Prostate gland (tissue), 2 donors: ENCODE measurements around the gene ABCG8. TPM values are rescaled to one million over a fixed set of nuclear protein-coding genes. Genes with fewer than 3 reads are reported as not detected.

Experiments
- DNase-seq: peaks from one replicate; pipeline ENCODE4 v3.0.0-alpha.2; 2019; ENCODE audit warnings: low spot score
- H3K27ac ChIP-seq, 2 donors: fragments of 200-600 bp; sonication (generic); 2 replicates each; pipeline ENCODE4 v1.5.1; 2017 to 2019
- H3K27me3 ChIP-seq: fragments of 200-600 bp; sonication (generic); replicated peaks from 2 replicates; pipeline ENCODE4 v1.5.1; 2019; ENCODE audit not compliant: insufficient read depth
- H3K36me3 ChIP-seq, 2 donors: fragments of 200-600 bp; sonication (generic); 1 replicate in 1 of 2; 2 replicates in 1 of 2; pipeline versions ENCODE4 v1.5.1 to v1.8.1; 2017 to 2019
- H3K4me1 ChIP-seq: fragments of 200-600 bp; sonication (generic); replicated peaks from 2 replicates; pipeline ENCODE4 v1.5.1; 2019
- H3K4me3 ChIP-seq, 2 donors: fragments of 200-600 bp; sonication (generic); 2 replicates each; pipeline ENCODE4 v1.5.1; 2017 to 2019
- H3K9me3 ChIP-seq: fragments of 200-600 bp; sonication (generic); 2 replicates; pipeline ENCODE4 v1.5.1; 2017
- CTCF ChIP-seq, 4 experiments: fragments of 200-600 bp in 2 of 4; fragments of 450-650 bp in 2 of 4; sonication (generic) in 2 of 4; IDR thresholded peaks; 1 replicate in 3 of 4; 2 replicates in 1 of 4; pipeline ENCODE4 v1.5.1; 2016 to 2019; ENCODE audit warnings: antibody characterized with exemption in 4 of 4, mild to moderate bottlenecking in 2 of 4, moderate library complexity in 2 of 4
- POLR2A ChIP-seq: fragments of 450-650 bp; IDR thresholded peaks from one replicate; pipeline ENCODE4 v1.6.1; 2016; ENCODE audit warnings: antibody characterized with exemption, mild to moderate bottlenecking
- POLR2AphosphoS5 ChIP-seq: sonication (generic); formaldehyde crosslinking; IDR thresholded peaks from one replicate; pipeline ENCODE4 v1.6.1; 2017; ENCODE audit warnings: antibody characterized with exemption
- WGBS: methylation state at CpG from one replicate; pipeline ENCODE4 v1.1.5; 2018; 5-methylcytosine and 5-hydroxymethylcytosine counted together
- intact Hi-C: fragments of 100-400 bp; cut with DNase I; formaldehyde crosslinking; loops from one replicate; pipeline ENCODE4 v1.14.2; 2022
- total RNA-seq, 2 donors: library from RNA; depleted of rRNA; stranded (reverse); fragments of >200 nt; gene quantifications; one replicate each; pipeline ENCODE4 v1.1.0, GENCODE V29; 2016

The ABCG8 gene
- total RNA-seq, 2 donors from 2014 or later: 0.57 TPM; not detected in 1

DNA sequence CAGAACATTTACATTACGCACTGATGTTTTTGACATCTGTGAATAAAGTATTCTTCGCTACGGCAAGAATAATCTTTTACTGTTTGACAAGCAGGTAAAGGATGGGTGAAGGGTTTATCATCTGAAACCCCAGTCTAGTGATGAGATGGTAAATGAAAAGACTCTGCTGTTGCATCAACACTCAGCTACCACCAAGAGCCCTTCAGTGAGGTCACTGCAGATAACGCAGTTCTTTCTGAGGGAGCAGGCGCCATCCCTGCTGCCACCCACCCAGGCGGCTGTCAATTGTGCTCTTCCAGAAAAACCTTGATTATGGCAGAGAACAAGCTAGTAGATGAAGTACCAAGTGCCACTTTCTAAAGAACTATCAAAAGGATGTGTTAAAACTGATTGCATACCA, 58.7 kb downstream of the ABCG8 start:
- WGBS: 94% methylated on average over 6 of the region's 6 CpGs
- Histone ChIP-seq H3K9me3 (no peaks in the 10 kb centered on the region), H3K36me3 (peaks cover 0 to 4% of the 10 kb centered on the region in 2 donors), H3K4me1 (peaks cover 3% of the 10 kb centered on the region), H3K27me3 (no peaks in the 10 kb centered on the region), H3K27ac (no peak overlapping the region), H3K4me3 (no peak overlapping the region)
- no peak for DNase-seq
- TF ChIP-seq CTCF (IDR thresholded peaks at IDR 0.05): no peak
- no peak for TF ChIP-seq POLR2A
- TF ChIP-seq POLR2AphosphoS5: no peak
- intact Hi-C loops: no loop called here

GRCh38 chr2:43898134-43898837, 59.5 kb downstream of the ABCG8 start:
- DNase-seq: peak; percentile 62
- TF ChIP-seq POLR2AphosphoS5 (no peak), CTCF (IDR thresholded peaks at IDR 0.05) (peak in 3 of 4 experiments; percentile 27 to 40 (median 36))
- WGBS: 38% methylated on average over 11 of the region's 11 CpGs
- intact Hi-C loops: no loop called here
- Histone ChIP-seq H3K9me3 (no peaks in the 10 kb centered on the region), H3K36me3 (peaks cover 0 to 4% of the 10 kb centered on the region in 2 donors), H3K4me1 (peaks cover 3% of the 10 kb centered on the region), H3K27me3 (no peaks in the 10 kb centered on the region), H3K4me3 (no peak overlapping the region), H3K27ac (peak overlapping the region in 1 of 2 donors; percentile 53)

- no peak for DNase-seq
- no peaks in the 10 kb centered on the region for H3K9me3 ChIP-seq
- no peak for TF ChIP-seq POLR2A
- no peak for TF ChIP-seq CTCF (IDR thresholded peaks at IDR 0.05)
- TF ChIP-seq POLR2AphosphoS5: no peak
- H3K36me3 ChIP-seq: peaks cover 0 to 4% of the 10 kb centered on the region in 2 donors
- H3K27me3 ChIP-seq: no peaks in the 10 kb centered on the region
- 76% methylated on average over 11 of the region's 11 CpGs for WGBS
- no peak overlapping the region for H3K4me3 ChIP-seq
- no peak overlapping the region for H3K27ac ChIP-seq
- intact Hi-C loops: no loop called here
- H3K4me1 ChIP-seq: peaks cover 3% of the 10 kb centered on the region
These were observed 60.1 kb downstream of the ABCG8 start for GRCh38 chr2:43898838-43899346.

GRCh38 chr2:43899589-43899988, 60.8 kb downstream of the ABCG8 start:
- H3K4me1 ChIP-seq: peaks cover 3% of the 10 kb centered on the region
- no peaks in the 10 kb centered on the region for H3K27me3 ChIP-seq
- H3K4me3 ChIP-seq: no peak overlapping the region
- 69% methylated on average over 2 of the region's 2 CpGs for WGBS
- no peak for TF ChIP-seq POLR2A
- TF ChIP-seq POLR2AphosphoS5: no peak
- TF ChIP-seq CTCF (IDR thresholded peaks at IDR 0.05): no peak
- H3K27ac ChIP-seq: no peak overlapping the region
- peaks cover 0 to 4% of the 10 kb centered on the region in 2 donors for H3K36me3 ChIP-seq
- no peak for DNase-seq
- intact Hi-C loops: no loop called here
- no peaks in the 10 kb centered on the region for H3K9me3 ChIP-seq

DNA sequence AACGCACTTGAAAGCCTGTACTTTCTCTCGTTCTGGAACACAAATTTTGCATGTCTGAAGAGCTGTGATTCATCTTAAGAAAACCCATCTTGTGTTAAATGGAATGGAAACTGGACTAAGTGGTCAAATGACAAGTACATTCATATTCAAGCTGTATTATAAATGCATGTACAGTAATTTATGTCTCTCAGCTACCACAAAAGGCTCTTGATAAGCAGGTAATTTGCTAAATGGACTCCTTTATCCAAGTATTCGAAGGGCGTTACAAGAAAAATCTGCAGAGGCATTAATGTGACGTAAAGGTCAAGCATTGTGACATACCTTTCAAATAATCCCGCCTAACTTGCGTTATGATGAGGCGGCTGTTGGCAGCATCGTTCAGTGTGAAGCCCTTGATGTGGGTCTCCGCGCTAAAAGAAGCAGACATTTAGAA, 66.6 kb downstream of the ABCG8 start:
- Histone ChIP-seq H3K27me3 (no peaks in the 10 kb centered on the region), H3K27ac (no peak overlapping the region), H3K9me3 (no peaks in the 10 kb centered on the region), H3K36me3 (no peaks in the 10 kb centered on the region), H3K4me1 (no peaks in the 10 kb centered on the region), H3K4me3 (no peak overlapping the region)
- DNase-seq: no peak
- no peak for TF ChIP-seq CTCF (IDR thresholded peaks at IDR 0.05)
- TF ChIP-seq POLR2AphosphoS5: no peak
- no peak for TF ChIP-seq POLR2A
- intact Hi-C loops: no loop called here
- 97% methylated on average over 11 of the region's 11 CpGs for WGBS
